SK-N-SH (cell line): ENCODE measurements around the gene PLK4.

Experiments
- JUND ChIP-seq: IDR thresholded peaks from 2 replicates; pipeline ENCODE4 v1.4.0; 2012
- MAX ChIP-seq: IDR thresholded peaks from 2 replicates; pipeline ENCODE4 v1.4.0; 2012; ENCODE audit warnings: low read depth
- POLR2AphosphoS5 ChIP-seq: IDR thresholded peaks from 2 replicates; pipeline ENCODE4 v1.6.1; 2012; ENCODE audit warnings: low read depth, low read length
- SMC3 ChIP-seq: IDR thresholded peaks from 2 replicates; pipeline ENCODE4 v1.6.1; 2012; ENCODE audit warnings: low read depth, low read length, improper control_type of control experiment
- USF2 ChIP-seq: fragments of 150-350 bp; IDR thresholded peaks from 2 replicates; pipeline ENCODE4 v1.6.1; 2017; ENCODE audit warnings: antibody characterized with exemption, low read length, low read depth, borderline replicate concordance

GRCh38 chr4:127920521-127920920, 39.8 kb downstream of the PLK4 start:
- TF ChIP-seq SMC3 (no peak), MAX (no peak), USF2 (no peak), POLR2AphosphoS5 (no peak), JUND (no peak)
